GM21447 (cell line): Measurements from ENCODE around the gene CALML4.
A peak's percentile ranks its signal among the peaks of the same experiment; 100 is the strongest.
"Not testable (repeated sequence)": the region's sequence is repeated elsewhere in the genome, so short reads cannot be mapped to it uniquely, and the experiment has no call there.

ENCODE experiments used
- ATAC-seq: cut with Tn5 transposase; IDR thresholded peaks from one replicate; pipeline ENCODE4 v1.9.1; 2021; ENCODE audit not compliant: unreplicated experiment

CALML4 gene, protein sequence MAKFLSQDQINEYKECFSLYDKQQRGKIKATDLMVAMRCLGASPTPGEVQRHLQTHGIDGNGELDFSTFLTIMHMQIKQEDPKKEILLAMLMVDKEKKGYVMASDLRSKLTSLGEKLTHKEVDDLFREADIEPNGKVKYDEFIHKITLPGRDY

DNA sequence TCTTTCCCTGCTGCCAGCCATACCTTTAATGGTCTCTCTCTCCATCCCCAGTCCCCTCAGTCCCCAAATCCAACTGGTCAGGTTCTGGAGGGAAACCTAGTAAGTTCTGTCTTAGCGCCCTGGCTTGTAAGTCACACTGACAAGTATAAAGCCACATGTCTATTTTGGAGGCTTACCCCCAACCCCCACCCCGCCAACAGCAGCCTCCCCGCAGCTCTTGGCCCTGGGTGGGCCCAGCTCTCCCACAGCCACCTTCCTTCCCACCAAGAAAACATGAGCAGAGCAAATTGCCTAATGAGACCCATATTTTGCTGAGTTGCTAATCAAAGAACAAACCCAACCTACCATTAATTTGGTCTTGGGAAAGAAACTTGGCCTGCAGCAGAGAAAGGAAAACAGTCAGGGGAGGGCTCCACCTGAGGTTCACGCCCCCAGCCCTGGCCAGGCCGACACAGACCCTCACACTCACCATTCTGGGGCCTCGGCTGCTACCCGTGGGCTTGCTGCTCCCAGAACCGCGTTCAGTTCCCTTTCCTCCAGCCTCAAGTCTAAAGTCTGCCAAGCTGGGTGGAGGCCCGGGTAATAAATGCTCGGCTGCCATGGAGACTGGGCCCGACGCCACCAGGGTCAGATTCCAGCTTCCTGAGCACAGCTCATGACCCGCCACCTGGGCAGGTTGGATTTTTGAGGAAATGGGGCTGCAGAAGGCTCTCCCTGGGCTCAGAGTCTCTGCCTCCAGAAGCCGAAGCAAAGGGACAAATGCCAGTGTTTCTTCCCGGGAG lies at the start of gene CALML4:
Gene CALML4, minus strand, starts transcription at position 557 of the 782 bp plus-strand sequence. Its CDS starts 85 bp downstream, at position 472.
- ATAC-seq, result no peak

DNA sequence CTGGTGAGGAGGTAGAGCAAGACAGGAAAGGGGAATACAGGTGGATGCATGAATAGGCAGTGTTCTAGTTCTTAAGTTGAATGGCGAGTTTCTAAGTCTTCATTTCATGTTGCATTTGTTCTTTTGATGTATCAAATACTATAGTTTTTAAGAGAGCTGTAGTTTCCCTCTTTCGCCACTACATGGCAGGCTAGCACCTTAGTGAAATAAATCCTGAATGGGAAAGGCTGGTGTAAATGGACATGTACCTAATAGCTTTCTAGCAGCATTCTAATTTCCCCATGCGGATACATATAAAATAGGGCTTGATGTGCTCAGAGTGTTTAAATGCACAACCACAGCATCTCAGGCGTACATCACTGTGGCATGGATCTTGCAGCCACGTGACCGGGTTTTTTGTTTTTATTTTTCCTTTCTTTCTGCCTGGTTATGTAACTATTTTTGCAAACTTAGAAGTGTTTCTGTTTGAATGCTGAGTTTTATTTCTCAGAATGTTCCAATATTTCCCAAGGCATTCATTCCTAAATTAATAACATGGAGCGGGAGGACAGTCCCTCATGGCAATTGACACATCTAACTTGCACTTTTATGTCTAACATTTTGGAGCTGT lies 47.9 kb upstream of the CALML4 start:
- no peak for ATAC-seq

GRCh38 chr15:68249058-68249713 lies 44.1 kb upstream of the CALML4 start:
- no peak for ATAC-seq

- ATAC-seq, result no peak
Observed at GRCh38 chr15:68244235-68244634, 39.1 kb upstream of the CALML4 start.

DNA sequence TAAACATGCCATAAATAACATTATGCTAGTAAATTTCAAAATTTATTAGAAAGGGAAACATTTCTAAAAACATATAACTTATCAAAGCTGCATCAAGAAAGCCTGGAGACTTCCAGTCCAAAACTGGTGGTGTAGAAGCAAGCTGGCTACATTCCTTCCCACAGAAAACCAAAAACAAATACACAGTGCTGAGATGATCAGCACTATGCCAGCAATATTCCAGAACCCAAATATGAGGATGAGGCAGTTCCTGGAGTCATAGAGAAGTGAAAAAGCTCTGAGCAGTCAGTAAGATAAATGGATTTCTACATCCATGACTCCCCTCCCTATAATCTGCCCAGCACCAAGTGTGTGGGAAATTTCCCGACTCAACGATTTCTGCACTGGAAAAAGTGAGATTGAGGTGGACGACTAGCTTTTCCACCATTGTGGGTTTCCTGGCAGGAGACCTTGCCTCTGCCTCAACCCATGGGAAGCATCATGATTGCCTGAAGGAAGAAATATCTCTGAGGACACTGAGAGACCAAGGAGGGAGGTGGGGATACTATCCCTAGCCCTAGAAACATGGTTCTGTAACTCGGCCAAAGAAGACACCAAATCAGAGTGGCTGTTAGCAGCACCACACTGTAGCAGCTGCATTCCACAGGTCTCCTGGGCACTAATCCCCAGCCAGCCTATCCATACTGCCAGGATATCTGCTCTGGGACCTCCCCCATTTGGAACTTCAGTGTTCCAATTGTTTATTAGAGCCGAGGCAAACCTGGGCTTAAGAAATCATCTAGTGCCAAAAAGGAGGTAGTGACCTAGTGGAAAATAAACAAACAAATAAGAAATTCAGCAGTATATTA lies 36.2 kb upstream of the CALML4 start:
- no peak for ATAC-seq

DNA sequence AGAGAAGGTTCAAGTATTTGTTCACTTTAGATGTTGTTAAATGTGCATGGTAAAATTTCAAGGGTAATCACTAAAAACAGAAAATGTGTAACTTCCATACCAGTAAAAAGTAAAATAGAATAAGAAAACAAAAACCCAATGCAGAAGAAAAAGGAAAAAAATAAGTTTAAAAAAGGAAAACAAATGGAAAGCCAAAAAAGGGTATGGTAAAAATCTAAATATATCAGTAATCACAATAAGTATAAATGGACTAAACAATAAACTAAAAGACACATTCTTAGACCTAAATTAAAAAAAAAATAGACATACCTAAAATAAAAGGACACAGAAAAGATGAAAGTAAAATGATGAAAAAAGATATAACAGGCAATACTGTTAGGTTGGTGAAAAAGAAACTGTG lies 33.9 kb upstream of the CALML4 start:
- ATAC-seq, result no peak

DNA sequence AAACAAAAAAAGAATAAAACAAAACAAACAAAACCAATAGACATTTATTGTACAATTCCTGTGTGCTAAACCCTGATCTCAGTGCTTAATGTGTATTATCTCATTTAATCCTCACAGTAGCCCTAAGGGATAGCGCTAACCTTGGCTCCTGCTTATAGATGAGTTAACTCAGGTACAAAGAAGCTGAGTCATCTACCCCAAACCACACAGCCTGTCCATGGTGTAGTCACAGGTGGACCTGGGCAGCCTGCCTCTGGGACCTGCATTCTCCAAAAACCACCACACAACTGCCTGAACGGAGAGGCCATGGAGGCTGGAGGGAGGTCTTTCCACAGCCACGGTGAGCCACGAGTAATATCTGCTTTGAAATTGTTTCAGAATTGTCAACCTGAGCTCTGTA lies 29.9 kb upstream of the CALML4 start:
- no peak for ATAC-seq

- not testable (repeated sequence) for ATAC-seq
Observed at GRCh38 chr15:68234520-68234919, 29.4 kb upstream of the CALML4 start.

- ATAC-seq, result no peak
Observed at GRCh38 chr15:68234060-68234459, 28.9 kb upstream of the CALML4 start.

DNA sequence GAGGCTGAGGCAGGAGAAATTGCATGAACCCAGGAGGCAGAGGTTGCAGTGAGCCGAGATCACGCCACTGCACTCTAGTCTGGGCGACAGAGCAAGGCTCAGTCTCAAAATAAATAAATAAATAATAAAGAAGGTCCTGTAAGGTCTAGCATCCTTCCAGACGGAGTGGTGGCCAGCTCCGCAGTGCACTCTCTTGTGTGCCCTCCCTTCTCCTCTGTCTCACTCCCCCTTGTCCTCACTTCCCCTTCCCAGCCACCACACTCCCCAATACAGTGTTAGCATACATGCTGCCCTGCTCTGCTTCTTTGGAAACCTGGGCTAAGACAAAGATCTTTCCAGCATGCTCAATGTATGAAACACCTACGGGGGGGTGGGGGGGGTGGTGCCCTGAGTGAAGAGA lies 27.8 kb upstream of the CALML4 start:
- ATAC-seq, result no peak

- ATAC-seq, result no peak
Observed at GRCh38 chr15:68232449-68232848, 27.3 kb upstream of the CALML4 start.

DNA sequence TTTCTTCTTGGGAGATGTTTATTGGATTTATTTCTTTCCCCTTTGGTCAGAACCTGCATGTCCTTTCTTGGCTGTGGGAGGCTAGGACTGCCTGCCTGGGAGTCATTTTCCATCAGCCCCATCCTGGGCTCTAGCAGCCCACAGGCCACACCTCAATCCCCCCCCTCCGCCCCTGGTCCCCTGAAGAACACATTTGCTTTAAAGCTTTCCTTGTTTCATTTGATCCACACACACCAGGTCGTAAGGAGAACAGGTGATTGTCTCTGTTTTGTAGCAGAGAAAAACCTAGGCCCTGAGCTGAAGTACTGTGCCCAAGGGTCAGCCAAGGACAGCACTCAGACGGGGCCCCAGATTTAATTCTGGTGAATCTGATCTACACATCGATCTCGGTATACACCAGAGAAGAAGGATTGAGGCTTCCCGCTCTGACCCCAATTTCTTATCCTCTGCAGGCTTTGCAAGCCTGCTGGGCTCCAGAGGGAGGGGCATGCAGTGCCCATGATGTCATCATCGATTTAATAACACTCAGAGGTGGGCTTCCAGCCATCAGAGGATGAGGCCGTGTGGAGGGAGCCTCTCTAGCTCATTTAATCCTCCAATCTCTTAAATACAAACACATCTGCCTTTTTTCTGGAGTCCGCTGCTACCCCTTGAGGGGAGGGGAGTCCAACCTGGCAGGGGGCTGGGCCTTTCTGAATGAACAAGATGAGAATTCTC lies 26.1 kb upstream of the CALML4 start:
- ATAC-seq, result no peak

DNA sequence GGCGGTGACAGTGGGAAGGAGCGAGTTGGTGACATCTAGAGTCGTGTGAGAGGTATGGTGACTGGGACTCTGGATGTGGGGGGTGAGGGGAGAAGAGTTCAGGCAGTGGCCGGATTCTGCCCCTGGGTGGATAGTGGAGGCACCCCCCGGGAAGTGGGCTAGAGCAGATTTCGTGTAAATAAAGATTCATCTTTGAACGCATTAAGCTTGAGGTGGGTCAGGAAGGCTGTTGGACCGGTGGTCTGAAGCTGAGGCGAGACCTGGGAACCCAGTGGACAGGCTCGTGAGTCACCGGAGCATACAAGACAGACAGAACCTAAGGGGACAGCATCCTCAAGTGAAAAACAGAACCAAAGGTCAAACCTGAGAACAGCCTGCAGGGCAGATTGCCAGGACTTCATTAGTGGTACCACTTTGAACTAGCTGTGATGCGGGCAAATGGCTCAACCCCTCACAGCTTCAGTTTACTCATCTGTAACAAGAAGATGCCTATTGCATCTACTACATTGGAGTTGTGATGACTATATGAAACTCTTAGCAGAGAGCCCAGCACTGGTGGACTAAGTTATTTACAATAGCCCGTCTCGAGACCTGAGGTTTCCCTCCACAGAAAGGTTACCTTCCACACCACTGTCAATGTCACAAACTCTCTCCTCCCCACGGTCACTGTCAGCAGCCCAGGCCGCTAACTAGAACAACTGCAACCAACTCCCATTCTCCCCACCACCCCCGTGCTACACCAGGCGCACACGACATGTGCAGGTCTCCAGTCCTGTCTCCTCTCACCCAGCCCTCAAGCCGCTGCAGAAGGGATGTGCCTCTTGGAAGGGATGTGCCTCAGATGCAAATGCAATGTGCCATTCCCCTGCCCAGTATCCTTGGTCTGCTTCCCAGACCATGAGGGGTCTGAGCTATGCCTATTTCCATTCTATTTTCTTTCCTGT lies 25.3 kb upstream of the CALML4 start:
- ATAC-seq, result peak; percentile 14

DNA sequence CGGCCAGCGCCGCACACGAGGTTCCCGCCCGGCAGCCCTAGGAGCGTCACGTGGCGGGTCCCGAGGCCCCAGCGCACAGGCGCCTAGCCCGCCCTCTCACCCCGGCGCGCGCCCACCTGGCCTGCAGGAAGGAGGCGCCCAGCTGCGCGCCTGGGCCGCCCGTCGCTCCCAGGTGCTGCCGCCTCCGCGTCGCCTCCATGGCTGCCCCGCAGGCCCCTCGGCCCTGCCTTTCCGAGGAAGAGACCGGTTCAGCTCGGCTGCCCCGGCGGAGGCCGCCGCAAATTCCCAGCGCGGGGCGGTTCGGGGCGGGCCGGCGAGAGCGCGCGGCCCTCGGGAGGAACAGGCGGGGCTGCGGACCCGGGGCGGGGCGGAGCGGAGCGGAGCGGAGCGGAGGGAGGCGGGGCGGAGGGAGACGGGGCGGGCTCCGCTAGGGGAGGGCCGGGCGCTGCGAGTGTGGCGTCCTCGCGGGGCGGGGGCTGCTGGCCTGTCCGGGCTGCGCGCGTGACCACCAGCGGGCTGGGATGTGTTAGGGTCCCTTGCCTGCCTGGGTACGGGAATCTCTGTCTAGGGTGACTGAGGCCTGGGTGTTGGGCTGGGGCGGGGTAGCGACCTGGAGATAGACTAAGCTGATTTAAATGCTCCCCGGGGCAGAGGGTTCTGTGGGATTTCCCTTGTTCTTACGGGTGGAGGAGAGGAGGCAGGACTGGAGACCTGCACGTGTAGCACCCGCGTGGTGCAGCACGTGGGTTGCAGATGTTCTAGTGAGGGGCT lies 24.4 kb upstream of the CALML4 start, which contains the start of gene CLN6:
Gene CLN6, minus strand, starts transcription at position 343 of the 771 bp plus-strand sequence. Its CDS starts 144 bp downstream, at position 199.
- ATAC-seq, result peak; percentile 58

- peak; percentile 7 for ATAC-seq
Observed at GRCh38 chr15:68228971-68229385, 23.8 kb upstream of the CALML4 start.

DNA sequence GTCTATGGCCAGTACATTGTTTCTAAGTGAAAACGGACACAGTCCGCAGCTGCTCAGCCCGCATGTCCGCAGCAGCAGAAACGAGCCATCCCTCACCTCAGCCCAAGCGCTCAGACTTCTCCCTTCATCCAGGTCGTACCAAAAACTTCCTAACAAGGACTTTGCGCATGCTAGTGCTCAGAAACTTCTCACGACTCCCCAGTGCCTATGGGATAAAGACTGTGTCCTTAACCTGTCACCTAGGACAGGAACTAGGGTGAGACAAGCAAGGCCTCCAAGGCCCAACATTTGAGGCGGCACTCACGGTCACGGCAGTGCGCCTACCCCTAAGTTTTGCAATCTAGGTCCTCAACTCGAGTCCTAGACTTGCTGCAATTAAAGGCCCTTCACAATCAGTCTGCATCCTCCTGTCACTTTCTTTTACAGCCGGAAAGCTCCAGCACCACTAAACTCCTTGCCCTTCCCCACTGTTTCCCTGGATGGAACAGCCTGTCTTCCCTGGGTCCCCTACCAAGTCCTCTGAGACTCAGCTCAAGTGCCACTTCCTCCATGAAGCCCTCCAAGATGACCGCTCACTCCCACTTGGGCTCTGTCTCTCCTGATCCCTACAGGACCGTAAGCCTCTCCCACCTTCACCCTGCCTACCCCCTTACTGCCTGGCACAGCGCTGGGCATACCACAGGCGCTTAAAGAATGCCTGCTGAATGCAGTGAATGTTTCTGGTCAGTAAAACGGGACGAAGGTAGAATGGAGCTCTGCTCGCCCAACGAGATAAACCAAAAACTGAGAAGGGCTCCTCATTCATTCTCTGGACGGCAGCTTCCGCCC lies 23.2 kb upstream of the CALML4 start:
- no peak for ATAC-seq

DNA sequence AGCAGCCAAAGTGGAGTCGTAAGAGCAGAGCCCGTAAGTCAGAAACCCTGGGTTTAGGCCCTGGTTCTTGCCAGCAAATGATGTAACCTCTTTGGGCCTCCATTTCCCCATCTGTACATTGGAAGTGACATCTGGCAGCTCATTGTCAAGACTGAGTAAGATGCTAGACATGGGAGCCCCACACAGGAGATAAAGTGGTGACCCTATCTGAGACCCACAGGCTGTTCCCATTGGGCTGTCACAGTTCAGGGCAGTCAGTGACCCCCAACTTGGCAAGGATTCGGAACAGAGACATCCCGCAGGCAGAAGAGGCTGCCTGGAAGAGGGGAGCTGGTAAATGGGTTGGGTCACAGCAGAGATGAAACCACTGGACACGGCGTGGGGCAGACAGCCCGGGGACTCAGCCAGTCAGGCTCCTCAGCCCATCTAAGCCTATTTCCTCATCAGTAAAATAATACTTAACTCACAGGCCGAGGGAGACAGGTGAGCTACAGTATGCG lies 22.6 kb upstream of the CALML4 start:
- no peak for ATAC-seq
